Measurements from ENCODE around the gene SIAH2.

Gene SIAH2

DNA sequence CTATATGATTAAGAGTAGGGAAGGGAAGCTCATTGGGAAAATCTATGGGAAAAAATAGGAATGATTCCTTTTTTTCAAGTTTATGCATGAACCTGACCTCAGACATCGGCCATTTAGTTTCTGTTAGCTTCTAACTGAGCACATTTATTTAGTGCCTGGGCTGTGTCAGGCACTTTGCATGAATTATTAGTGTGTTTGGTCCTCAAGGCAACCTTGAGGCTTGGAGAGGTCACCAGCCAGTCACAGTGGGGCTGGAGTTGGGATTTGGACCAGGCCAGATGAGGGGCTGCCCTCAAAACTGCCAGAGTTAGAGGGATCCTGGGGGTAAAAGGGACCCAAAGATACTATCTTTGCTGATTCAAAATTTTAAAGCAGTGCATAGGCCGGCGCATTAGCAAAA lies 8.1 kb downstream of the SIAH2 start:
- DNase-seq (ENCODE audit: insufficient read length, low spot score) (no peak), FAIRE-seq (no peak)

DNA sequence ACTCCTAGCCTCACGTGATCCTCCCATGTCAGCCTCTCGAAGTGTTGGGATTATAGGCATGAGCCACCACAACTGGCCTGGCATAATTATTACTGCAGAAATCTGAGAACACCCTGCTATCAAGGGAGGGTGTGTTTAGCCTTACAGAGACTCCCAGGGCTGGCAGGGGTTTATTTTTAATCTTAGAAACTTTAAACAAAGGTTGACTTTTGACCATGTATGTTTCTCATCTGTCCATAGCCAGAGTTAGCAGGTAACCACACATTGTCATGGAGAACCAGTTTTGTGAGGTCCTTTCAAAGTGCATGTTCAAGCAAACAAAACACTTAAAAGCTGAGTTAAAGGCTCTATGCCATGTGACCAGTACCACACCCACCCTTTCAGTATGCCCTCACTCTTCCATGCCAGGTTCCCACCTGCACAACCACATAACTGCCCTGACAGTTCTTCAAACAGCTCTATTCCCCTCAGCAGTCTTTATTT lies 11.1 kb downstream of the SIAH2 start:
- DNase-seq (ENCODE audit: insufficient read length, low spot score) = no peak
- no peak for FAIRE-seq

DNA sequence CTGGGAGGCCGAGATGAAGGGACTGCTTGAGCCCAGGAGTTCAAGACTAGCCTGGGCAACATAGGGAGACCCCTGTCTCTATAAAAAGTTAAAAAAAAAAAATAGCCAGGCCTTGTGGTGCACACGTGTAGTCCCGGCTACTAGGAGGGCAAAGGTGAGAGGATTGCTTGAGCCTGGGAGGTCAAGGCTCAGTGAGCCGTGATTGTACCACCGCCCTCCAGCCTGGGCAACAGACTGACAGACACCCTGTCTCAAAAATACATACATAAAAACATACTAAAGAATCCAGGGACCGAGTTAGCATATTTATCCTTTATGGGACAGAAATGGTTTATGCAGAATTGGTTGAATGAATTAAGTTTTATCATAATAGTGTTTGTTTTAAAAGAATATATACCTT lies 13.7 kb downstream of the SIAH2 start:
- no peak for FAIRE-seq
- DNase-seq (ENCODE audit: insufficient read length, low spot score) = no peak

- FAIRE-seq (no peak), DNase-seq (ENCODE audit: insufficient read length, low spot score) (no peak)
These were observed 14.3 kb downstream of the SIAH2 start for GRCh38 chr3:150748684-150749047.

- peak; percentile 51 for FAIRE-seq
- DNase-seq (ENCODE audit: insufficient read length, low spot score) = no peak
These were observed 14.9 kb downstream of the SIAH2 start for GRCh38 chr3:150747886-150748683.

- FAIRE-seq (no peak), DNase-seq (ENCODE audit: insufficient read length, low spot score) (no peak)
These were observed 16.0 kb downstream of the SIAH2 start for GRCh38 chr3:150746791-150747590.

- no peak for FAIRE-seq
- no peak for DNase-seq (ENCODE audit: insufficient read length, low spot score)
These were observed 17.1 kb downstream of the SIAH2 start for GRCh38 chr3:150745832-150746231.

- DNase-seq (ENCODE audit: insufficient read length, low spot score) (no peak), FAIRE-seq (no peak)
These were observed 18.1 kb downstream of the SIAH2 start for GRCh38 chr3:150744919-150745211.

GRCh38 chr3:150744041-150744918 lies 18.7 kb downstream of the SIAH2 start:
- no peak for DNase-seq (ENCODE audit: insufficient read length, low spot score)
- FAIRE-seq = peak; percentile 23

- FAIRE-seq (no peak), DNase-seq (ENCODE audit: insufficient read length, low spot score) (no peak)
These were observed 19.5 kb downstream of the SIAH2 start for GRCh38 chr3:150743508-150743907.

GRCh38 chr3:150742679-150743078 lies 20.3 kb downstream of the SIAH2 start:
- no peak for FAIRE-seq
- DNase-seq (ENCODE audit: insufficient read length, low spot score) = no peak

- DNase-seq (ENCODE audit: insufficient read length, low spot score) = no peak
- no peak for FAIRE-seq
These were observed 20.8 kb downstream of the SIAH2 start for GRCh38 chr3:150742141-150742523.

- FAIRE-seq (no peak), DNase-seq (ENCODE audit: insufficient read length, low spot score) (no peak)
These were observed 21.4 kb downstream of the SIAH2 start for GRCh38 chr3:150741497-150742140.

DNA sequence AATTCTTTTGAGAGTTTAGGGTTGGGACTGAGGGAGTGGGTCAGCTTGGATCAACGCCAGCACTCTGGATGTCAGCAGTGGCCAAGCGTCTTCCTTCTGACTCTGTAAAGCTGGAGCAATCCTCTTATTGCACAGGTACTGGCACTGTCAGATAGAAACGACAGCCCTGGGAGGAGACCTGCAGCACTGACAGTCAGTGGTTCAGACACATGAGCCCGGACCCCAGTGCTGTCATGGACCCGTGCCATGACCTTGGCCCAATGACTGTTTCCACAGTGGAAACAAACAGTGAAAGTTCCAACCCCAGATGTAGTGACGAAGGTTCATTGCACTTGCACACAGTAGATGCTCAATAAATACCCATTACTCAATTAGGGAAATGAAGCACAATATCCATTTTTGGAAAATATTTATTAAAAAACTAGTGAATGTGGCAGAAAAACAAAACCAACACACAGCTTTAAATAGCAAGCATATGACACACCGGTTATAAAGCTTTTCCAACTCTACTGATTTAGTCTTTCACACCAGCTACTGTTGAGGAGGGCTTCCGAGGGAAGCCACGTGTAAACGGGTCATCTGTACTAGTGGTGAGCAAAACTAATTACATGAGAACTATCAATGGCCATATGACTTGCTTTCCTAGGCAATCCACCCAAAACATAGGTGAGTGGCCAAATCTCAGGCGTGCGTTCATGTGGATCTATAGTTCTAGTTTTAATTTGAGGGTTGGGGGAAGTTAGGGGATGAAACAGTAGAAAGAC lies 22.1 kb downstream of the SIAH2 start:
- no peak for DNase-seq (ENCODE audit: insufficient read length, low spot score)
- FAIRE-seq = no peak

DNA sequence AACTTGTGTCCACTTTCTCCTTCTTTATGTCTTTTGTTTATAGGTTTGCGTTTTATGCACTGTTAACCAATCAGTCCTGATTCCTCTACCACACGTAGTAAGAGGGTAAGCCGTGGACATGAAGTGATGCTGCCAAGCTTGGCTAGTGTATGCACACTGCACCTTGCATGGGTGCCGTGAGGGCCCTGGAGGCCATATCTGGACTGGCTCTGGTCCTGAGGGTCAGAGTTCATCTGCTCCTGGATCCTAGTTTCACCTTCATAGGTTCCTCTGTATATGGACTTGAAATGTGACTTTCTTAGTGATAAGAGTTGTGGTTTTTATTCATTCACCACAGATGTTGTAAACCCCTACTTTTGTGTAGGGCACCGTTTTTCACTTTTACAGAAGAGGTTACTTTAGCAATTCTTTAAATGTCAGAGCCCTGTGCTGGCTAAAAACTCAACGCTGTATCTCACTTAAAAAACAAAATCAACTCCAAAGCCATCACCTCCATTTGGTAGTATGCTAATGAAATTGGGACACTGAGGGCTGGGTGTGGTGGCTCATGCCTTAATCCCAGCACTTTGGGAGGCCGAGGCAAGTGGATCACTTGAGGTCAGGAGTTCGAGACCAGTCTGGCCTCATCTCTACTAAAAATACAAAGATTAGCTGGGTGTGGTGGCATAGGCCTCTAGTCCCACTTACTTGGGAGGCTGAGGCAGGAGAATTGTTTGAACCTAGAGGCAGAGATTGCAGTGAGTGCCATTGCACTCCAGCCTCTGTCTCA lies 22.9 kb downstream of the SIAH2 start:
- no peak for FAIRE-seq
- DNase-seq (ENCODE audit: insufficient read length, low spot score) = no peak

DNA sequence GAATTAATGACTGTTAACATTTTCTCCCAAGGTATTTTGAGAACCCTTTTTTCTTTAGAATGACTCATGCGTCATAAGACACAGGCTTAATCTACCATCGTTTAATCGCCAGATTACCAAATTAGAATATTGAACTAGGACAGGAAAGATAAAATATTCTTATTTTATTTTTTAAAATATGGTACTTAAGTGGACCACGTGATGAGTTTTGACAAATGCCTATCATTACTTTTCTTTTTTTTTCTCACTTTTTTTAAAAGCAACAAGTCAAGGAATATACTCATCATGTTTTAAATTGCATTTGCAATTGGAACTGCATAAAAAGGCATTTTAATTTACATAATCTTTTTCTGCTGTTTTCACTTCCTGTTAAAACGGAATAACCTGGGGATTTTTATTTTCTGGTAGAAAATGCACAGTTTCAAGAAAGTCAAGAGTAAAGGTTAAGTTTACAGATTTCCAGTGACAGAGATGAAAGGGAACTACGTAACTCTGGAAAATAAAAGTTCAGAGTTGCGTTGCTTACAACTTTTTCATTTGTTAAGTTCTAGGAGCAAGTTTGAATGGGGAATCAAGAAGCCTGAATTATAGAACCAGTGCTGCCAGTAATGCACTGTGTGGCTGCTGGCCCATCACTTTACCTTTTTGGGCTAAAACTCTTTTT lies 23.6 kb downstream of the SIAH2 start:
- DNase-seq (ENCODE audit: insufficient read length, low spot score) = no peak

DNA sequence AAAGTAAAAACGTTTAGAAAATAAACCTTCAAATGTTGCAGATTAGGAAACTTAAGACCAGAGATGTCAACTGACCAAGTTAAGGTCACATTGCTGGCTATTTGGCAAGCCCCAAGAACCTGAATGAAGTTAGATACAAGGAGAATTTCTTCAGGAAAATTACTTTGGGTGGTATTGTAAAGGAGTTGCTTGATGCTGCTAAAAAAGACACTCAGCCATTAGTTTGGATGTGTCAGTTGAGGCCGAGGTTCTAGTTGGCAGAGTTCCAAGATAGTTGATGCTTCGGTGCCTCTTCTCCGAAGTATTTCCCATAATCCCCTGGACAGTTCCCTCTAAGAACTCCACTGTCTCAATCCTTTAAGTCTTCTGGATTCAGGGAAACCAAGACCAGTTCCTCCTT lies 24.3 kb downstream of the SIAH2 start:
- DNase-seq (ENCODE audit: insufficient read length, low spot score) = no peak
- no peak for FAIRE-seq

More for the DNA sequence above, 23.6 kb downstream of the SIAH2 start:
- FAIRE-seq = peak; percentile 42

DNA sequence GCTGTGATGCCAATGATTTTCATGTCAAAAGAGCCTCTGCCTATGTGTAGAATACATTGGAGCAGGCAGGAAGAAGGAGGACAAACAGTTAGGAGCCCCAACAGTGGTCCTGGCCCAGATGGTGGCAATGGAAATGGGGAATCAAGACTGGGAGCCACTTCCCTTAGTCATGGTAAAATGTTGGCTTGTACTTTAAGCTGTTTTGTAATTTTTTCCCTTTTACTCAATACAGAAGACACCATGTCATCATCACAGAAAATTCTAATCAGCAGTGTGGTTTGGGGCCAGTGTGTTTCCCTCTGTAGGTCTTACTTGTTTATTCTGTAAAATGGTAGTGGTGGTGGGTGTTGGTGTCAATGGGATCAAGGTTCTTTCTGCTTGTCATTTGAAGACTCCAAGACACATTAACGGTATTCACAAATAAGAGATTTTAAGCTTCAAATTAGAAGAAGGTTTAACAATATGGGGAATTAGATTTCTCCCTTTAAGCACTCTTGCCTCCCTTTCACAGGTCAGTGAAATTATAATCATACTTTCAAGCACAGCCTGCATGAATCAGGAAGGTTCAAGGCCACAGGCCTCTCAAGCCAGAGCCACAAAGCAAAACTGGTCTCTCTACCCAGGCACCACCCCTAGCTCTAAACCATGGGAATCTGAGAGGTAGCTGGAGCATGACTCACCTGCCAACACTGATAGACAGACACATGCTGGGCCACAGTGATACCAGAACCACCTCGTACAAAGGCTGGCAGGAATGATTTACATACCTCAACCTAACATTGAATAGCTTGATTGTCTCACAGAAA lies 24.9 kb downstream of the SIAH2 start:
- FAIRE-seq (no peak), DNase-seq (ENCODE audit: insufficient read length, low spot score) (no peak)
